ENCODE measurements around the gene SLC25A3.
"Not testable (repeated sequence)": the region's sequence is repeated elsewhere in the genome, so short reads cannot be mapped to it uniquely, and the experiment has no call there.

The SLC25A3 gene

DNA sequence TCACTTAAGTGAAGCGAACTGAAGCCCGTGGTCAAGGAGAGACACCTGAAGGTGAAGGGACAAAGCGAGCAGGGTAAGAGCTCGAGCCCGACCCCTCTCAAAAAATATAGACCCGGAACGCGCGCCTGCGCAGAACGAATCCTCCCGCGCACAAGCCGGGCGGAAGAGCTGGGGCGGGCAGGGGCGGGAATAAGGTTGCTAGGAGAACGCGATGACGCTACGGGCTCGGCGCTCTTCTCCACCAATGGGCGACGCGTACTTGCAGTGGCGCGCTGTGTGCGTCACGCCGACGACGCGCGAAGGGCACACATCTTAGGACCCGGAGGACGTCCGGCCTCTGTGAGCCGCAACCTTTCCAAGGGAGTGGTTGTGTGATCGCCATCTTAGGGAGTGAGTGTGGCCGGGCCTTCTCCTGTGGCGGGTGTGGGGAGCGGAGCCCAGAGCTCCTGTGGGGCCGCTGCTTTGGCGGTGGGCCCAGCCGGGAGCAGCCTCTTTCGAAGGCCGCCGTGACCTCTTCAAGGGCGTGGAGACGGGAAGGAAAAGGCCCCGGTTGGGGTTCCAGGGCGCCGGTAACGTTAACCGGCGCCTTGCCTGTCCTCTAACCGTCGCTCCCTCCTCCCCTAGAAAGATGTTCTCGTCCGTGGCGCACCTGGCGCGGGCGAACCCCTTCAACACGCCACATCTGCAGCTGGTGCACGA is at the start of gene SLC25A3:
TSS of gene SLC25A3 (plus strand) at position 336 of the 699 bp plus-strand sequence. CDS start at position 629, 293 bp downstream.
- Histone ChIP-seq H3K27me3 (replicated peaks) (no peaks in the 10 kb centered on the region), H3K36me3 (replicated peaks) (peaks cover 34% of the 10 kb centered on the region), H3K4me3 (ENCODE audit: low read depth, low read length) (peak within 1 kb of the TSS; percentile 100), H3K27ac (peak within 1 kb of the TSS; percentile 95)
- in situ Hi-C loops (cut with HindIII; ENCODE audit: low pct_ligation_motif_present, low sequenced_read_pairs), result no loop called here
- no peak for TF ChIP-seq CTCF (IDR thresholded peaks at IDR 0.05; ENCODE audit: low read depth, low read length, missing control alignments)
- peak; percentile 95 for DNase-seq

GRCh38 chr12:98543701-98544100 is 49.8 kb upstream of the SLC25A3 start:
- no peak for TF ChIP-seq CTCF (IDR thresholded peaks at IDR 0.05; ENCODE audit: low read depth, low read length, missing control alignments)
- Histone ChIP-seq H3K4me3 (ENCODE audit: low read depth, low read length) (no peak overlapping the region), H3K36me3 (replicated peaks) (no peaks in the 10 kb centered on the region), H3K27ac (no peak overlapping the region), H3K27me3 (replicated peaks) (no peaks in the 10 kb centered on the region)
- DNase-seq, result no peak
- in situ Hi-C loops (cut with HindIII; ENCODE audit: low pct_ligation_motif_present, low sequenced_read_pairs), result no loop called here

- no peaks in the 10 kb centered on the region for H3K36me3 ChIP-seq (replicated peaks)
- TF ChIP-seq CTCF (IDR thresholded peaks at IDR 0.05; ENCODE audit: low read depth, low read length, missing control alignments), result no peak
- in situ Hi-C loops (cut with HindIII; ENCODE audit: low pct_ligation_motif_present, low sequenced_read_pairs), result no loop called here
- H3K27ac ChIP-seq, result no peak overlapping the region
- no peak for DNase-seq
- H3K4me3 ChIP-seq (ENCODE audit: low read depth, low read length), result no peak overlapping the region
- no peaks in the 10 kb centered on the region for H3K27me3 ChIP-seq (replicated peaks)
These were observed 48.7 kb upstream of the SLC25A3 start for GRCh38 chr12:98544751-98545150.

DNA sequence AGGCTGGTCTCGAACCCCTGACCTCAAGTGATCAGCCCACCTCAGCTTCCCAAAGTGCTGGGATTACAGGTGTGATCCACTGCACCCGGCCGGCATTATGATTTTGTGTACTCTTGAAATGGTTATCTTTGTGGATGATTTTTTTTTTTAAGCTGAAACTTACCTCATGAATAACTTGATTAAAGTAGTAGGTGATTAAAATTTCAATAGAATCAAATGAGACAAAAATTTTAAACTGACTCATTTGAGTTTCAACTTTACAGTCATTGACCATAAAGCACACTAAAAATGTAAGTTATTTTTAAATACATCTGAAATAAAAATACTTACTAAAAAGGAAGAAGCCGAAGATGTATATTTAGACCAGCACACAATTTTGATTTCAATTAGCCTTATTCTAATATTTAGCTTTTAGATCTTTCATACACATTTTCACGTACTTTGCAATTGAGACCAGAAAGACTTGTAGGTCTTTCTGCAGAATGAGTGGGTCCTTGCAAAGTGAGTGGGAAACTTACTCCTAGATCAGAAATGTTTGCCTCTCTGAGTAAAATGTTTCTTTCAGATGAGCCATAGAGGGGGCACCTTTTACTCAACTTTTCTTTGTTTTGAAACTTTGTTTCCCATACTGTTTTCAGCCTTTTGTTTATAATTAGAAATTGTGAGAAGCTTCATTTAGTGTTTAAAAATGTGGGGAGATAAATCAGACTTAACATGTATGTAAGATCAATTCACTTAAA is 43.9 kb upstream of the SLC25A3 start:
- in situ Hi-C loops (cut with HindIII; ENCODE audit: low pct_ligation_motif_present, low sequenced_read_pairs), result no loop called here
- no peak for DNase-seq
- Histone ChIP-seq H3K36me3 (replicated peaks) (peaks cover 2% of the 10 kb centered on the region), H3K27me3 (replicated peaks) (no peaks in the 10 kb centered on the region), H3K4me3 (ENCODE audit: low read depth, low read length) (no peak overlapping the region), H3K27ac (no peak overlapping the region)
- TF ChIP-seq CTCF (IDR thresholded peaks at IDR 0.05; ENCODE audit: low read depth, low read length, missing control alignments), result no peak

DNA sequence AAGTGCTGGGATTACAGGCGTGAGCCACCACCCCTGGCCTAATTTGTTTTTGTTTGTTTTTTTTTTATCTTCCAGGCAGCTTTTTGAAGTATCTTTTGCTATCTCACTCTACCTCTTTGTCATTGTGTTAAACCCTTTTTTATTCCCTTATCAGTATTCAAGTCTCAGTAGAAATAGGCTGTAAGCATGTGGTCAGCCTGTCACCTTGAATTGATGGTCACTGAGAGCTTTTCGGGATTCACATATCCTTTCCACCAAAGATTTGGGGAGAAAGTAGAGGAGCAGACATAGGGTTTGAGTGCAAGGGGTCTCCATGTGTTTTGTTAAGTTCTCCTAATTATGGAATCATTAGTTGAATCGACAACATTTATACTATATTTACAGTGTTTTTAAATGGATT is 41.7 kb upstream of the SLC25A3 start:
- no peak overlapping the region for H3K27ac ChIP-seq
- TF ChIP-seq CTCF (IDR thresholded peaks at IDR 0.05; ENCODE audit: low read depth, low read length, missing control alignments), result no peak
- H3K27me3 ChIP-seq (replicated peaks), result no peaks in the 10 kb centered on the region
- DNase-seq, result no peak
- in situ Hi-C loops (cut with HindIII; ENCODE audit: low pct_ligation_motif_present, low sequenced_read_pairs), result no loop called here
- H3K4me3 ChIP-seq (ENCODE audit: low read depth, low read length), result no peak overlapping the region
- peaks cover 2% of the 10 kb centered on the region for H3K36me3 ChIP-seq (replicated peaks)

- H3K27me3 ChIP-seq (replicated peaks); DNase-seq; in situ Hi-C loops (cut with HindIII; ENCODE audit: low pct_ligation_motif_present, low sequenced_read_pairs); H3K27ac ChIP-seq; H3K36me3 ChIP-seq (replicated peaks); H3K4me3 ChIP-seq (ENCODE audit: low read depth, low read length): not testable (repeated sequence)
These were observed 35.4 kb upstream of the SLC25A3 start for GRCh38 chr12:98558097-98558496.
